ENCODE data around the gene DCST2.

- TF ChIP-seq REST (IDR thresholded peaks at IDR 0.05; ENCODE audit: borderline replicate concordance) (no peak), CTCF (IDR thresholded peaks at IDR 0.05; ENCODE audit: poor library complexity, severe bottlenecking) (no peak), SMC3 (conservative IDR thresholded peaks at IDR 0.05; ENCODE audit: poor library complexity) (no peak)
Observed at GRCh38 chr1:155004352-155005075, 29.1 kb downstream of the DCST2 start.

Data from neural cell (in vitro differentiated cells).